GM21723 (cell line): ENCODE measurements around the gene SLC25A3.

Experiments used
- ATAC-seq: cut with Tn5 transposase; IDR thresholded peaks from one replicate; pipeline ENCODE4 v1.9.1; 2021; ENCODE audit warnings: mild to moderate bottlenecking, moderate library complexity; ENCODE audit not compliant: unreplicated experiment

SLC25A3 gene

DNA sequence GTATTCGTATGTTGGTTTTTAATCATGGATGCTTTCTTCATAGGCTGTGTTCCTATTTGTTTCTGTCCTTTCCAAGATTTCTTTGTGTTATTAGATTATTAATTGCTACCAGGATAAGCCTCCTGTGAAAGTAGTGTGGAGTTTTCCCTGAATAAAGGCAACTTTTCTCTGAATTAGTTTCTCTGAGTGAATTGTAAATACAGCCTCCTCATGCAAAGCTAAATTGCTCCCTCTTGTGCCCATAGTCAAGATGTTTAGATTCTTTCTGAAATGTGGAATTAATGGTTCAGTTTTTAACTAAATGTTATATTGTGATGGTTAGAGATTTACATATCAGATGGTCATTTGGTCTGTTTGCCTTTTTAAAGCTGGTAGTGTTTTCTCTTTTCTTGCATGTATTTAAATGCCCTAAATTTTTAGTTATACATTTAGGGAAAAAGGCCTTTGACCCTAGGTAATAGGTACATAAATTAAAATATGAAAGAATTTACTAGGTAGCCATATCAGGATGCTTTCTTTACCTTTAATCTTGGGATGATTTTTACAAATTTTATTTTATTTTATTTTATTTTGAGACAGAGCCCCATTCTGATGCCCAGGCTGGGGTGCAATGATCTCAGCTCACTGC, 60.5 kb downstream of the SLC25A3 start:
- no peak for ATAC-seq
